HepG2 (cell line): ENCODE data around the gene SPRN. TPM values are rescaled to one million over a fixed set of nuclear protein-coding genes. Genes with fewer than 3 reads are reported as not detected.

Experiments
- ATAC-seq: fragments of 200-7000 bp; cut with Tn5 transposase; 3 replicates; pipeline ENCODE4 v1.9.1; 2020; ENCODE audit warnings: mild to moderate bottlenecking, moderate library complexity
- BruUV-seq: library from RNA; stranded (reverse); fragments of 400-500 nt; replicated peaks from 2 replicates; lab custom pipeline; 2021; lab: Mats Ljungman, UMichigan
- CTCF ChIA-PET: fragments of 300-600 bp; formaldehyde crosslinking; extraction: SDS; loops from one replicate; lab custom pipeline; 2021; ENCODE audit warnings: low total read pairs, inconsistent platforms, low intra/inter-chr PET ratio; lab: Yijun Ruan, JAX
- POLR2A ChIA-PET: fragments of 350-600 bp; sonication (Branson Sonifier 250); formaldehyde crosslinking; loops from one replicate; lab custom pipeline; 2020; ENCODE audit warnings: antibody characterized with exemption, inconsistent platforms; lab: Yijun Ruan, JAX
- DNase-seq: peaks from one replicate; pipeline ENCODE4 v3.0.0-alpha.2; 2015; ENCODE audit warnings: low spot score
- FAIRE-seq: peaks from 3 replicates; lab custom pipeline; 2011; peaks lifted over from hg19 to GRCh38; lab: Jason Lieb, UNC
- H2AFZ ChIP-seq: one replicate; pipeline ENCODE4 v1.6.1; 2011; ENCODE audit warnings: low read length, inconsistent platforms
- H3K27ac ChIP-seq: fragments of 300-600 bp; 3 replicates; pipeline ENCODE4 v1.8.0; 2011; ENCODE audit warnings: mixed run types, mild to moderate bottlenecking, mixed read lengths, low read length, inconsistent platforms; ENCODE audit not compliant: insufficient read depth; ENCODE audit errors: extremely low read length
- H3K27me3 ChIP-seq, 2 experiments: fragments of 200-600 bp in 1 of 2; 2 replicates in 1 of 2; 3 replicates in 1 of 2; pipeline versions ENCODE4 v1.6.0 to v1.8.0; 2011; ENCODE audit warnings: low read length in 2 of 2, mild to moderate bottlenecking in 2 of 2, moderate library complexity in 2 of 2, inconsistent platforms in 1 of 2; ENCODE audit not compliant: insufficient read depth in 2 of 2, control insufficient read depth in 1 of 2
- H3K36me3 ChIP-seq, 2 experiments: fragments of 200-600 bp in 1 of 2; replicated peaks in 1 of 2; 2 replicates in 1 of 2; 3 replicates in 1 of 2; pipeline versions ENCODE4 v1.5.1 to v1.8.0; 2011; ENCODE audit warnings: low read length in 2 of 2, inconsistent platforms in 1 of 2; ENCODE audit not compliant: insufficient read depth in 2 of 2, control insufficient read depth in 1 of 2
- H3K4me1 ChIP-seq: 2 replicates; pipeline ENCODE4 v1.5.1; 2012; ENCODE audit warnings: low read length, inconsistent platforms; ENCODE audit not compliant: insufficient read depth
- H3K4me2 ChIP-seq: 2 replicates; pipeline ENCODE4 v1.6.0; 2011; ENCODE audit warnings: low read depth, low read length, inconsistent platforms
- H3K4me3 ChIP-seq, 3 experiments: fragments of 200-600 bp in 1 of 3; sonication (generic), shearing (Covaris generic) in 1 of 3; replicated peaks in 1 of 3; 2 replicates each; pipeline ENCODE4 v1.5.1; 2011 to 2016; ENCODE audit warnings: low read length in 3 of 3, inconsistent platforms in 2 of 3, low read depth in 2 of 3, mild to moderate bottlenecking in 2 of 3, control low read depth in 1 of 3, mixed read lengths in 1 of 3; ENCODE audit not compliant: insufficient read depth in 1 of 3
- H3K79me2 ChIP-seq: one replicate; pipeline ENCODE4 v1.6.1; 2011; ENCODE audit warnings: low read length, inconsistent platforms; ENCODE audit not compliant: insufficient read depth
- H3K9ac ChIP-seq: 2 replicates; pipeline ENCODE4 v1.6.0; 2011; ENCODE audit warnings: mild to moderate bottlenecking, low read depth, low read length, inconsistent platforms; ENCODE audit not compliant: insufficient read depth
- H3K9me3 ChIP-seq: 2 replicates; pipeline ENCODE4 v1.5.1; 2012; ENCODE audit warnings: mild to moderate bottlenecking, low read length
- H4K20me1 ChIP-seq: 2 replicates; pipeline ENCODE4 v1.6.0; 2011; ENCODE audit warnings: inconsistent platforms, mild to moderate bottlenecking, low read length, moderate library complexity; ENCODE audit not compliant: insufficient read depth
- ADNP ChIP-seq: sonication (generic); formaldehyde crosslinking; IDR thresholded peaks from 2 replicates; pipeline ENCODE4 v1.4.0; 2020; ENCODE audit warnings: missing genetic modification reagents
- KLF12 ChIP-seq: sonication (generic); formaldehyde crosslinking; IDR thresholded peaks from 2 replicates; pipeline ENCODE4 v1.4.0; 2020; ENCODE audit warnings: missing genetic modification reagents, borderline replicate concordance
- MAX ChIP-seq: IDR thresholded peaks from 2 replicates; pipeline ENCODE4 v1.6.1; 2012; ENCODE audit warnings: inconsistent platforms
- RAD51 ChIP-seq: fragments of 450-650 bp; IDR thresholded peaks from 2 replicates; pipeline ENCODE4 v1.6.1; 2016; ENCODE audit warnings: borderline replicate concordance
- RBAK ChIP-seq: sonication (generic); formaldehyde crosslinking; IDR thresholded peaks from 2 replicates; pipeline ENCODE4 v1.5.1; 2020; ENCODE audit warnings: mild to moderate bottlenecking, missing genetic modification reagents
- RNF2 ChIP-seq: fragments of 450-650 bp; conservative IDR thresholded peaks from 2 replicates; pipeline ENCODE4 v1.6.1; 2016; ENCODE audit warnings: low read depth
- SIX4 ChIP-seq: sonication (generic); formaldehyde crosslinking; IDR thresholded peaks from 2 replicates; pipeline ENCODE4 v1.4.0; 2020; ENCODE audit warnings: missing genetic modification reagents
- SMAD1 ChIP-seq: sonication (generic); formaldehyde crosslinking; IDR thresholded peaks from 2 replicates; pipeline ENCODE4 v1.4.0; 2020; ENCODE audit warnings: missing genetic modification reagents, low read depth, mild to moderate bottlenecking, borderline replicate concordance
- SOX6 ChIP-seq, 2 experiments: fragments of 450-650 bp in 1 of 2; sonication (generic) in 1 of 2; formaldehyde crosslinking in 1 of 2; IDR thresholded peaks; 2 replicates each; pipeline versions ENCODE4 v1.4.0 to v1.6.1; 2017 to 2020; ENCODE audit warnings: antibody characterized with exemption in 1 of 2, mild to moderate bottlenecking in 1 of 2, missing genetic modification reagents in 1 of 2
- ZC3H13 ChIP-seq: sonication (generic); formaldehyde crosslinking; IDR thresholded peaks from 2 replicates; pipeline ENCODE4 v1.8.1; 2023; ENCODE audit warnings: mild to moderate bottlenecking, missing genetic modification reagents, moderate library complexity
- ZHX1 ChIP-seq: sonication (generic); formaldehyde crosslinking; IDR thresholded peaks from 2 replicates; pipeline ENCODE4 v1.8.1; 2022; ENCODE audit warnings: low read depth, mild to moderate bottlenecking, missing genetic modification reagents
- ZNF136 ChIP-seq: sonication (generic); formaldehyde crosslinking; IDR thresholded peaks from 2 replicates; pipeline ENCODE4 v1.8.1; 2022; ENCODE audit warnings: low read depth, mild to moderate bottlenecking, moderate library complexity, missing genetic modification reagents
- ZNF18 ChIP-seq: sonication (generic); formaldehyde crosslinking; IDR thresholded peaks from 2 replicates; pipeline ENCODE4 v1.8.0; 2022; ENCODE audit warnings: mild to moderate bottlenecking, missing genetic modification reagents; ENCODE audit not compliant: insufficient replicate concordance
- ZNF431 ChIP-seq: sonication (generic); formaldehyde crosslinking; IDR thresholded peaks from 2 replicates; pipeline ENCODE4 v1.9.0; 2022; ENCODE audit warnings: missing genetic modification reagents, low read depth, mild to moderate bottlenecking, borderline replicate concordance
- ZNF564 ChIP-seq: sonication (generic); formaldehyde crosslinking; IDR thresholded peaks from 2 replicates; pipeline ENCODE4 v1.8.1; 2023; ENCODE audit warnings: mild to moderate bottlenecking, missing genetic modification reagents
- ZNF670 ChIP-seq: sonication (generic); formaldehyde crosslinking; IDR thresholded peaks from 2 replicates; pipeline ENCODE4 v1.8.0; 2022; ENCODE audit warnings: mild to moderate bottlenecking, missing genetic modification reagents, borderline replicate concordance
- WGBS: methylation state at CpG from one replicate; pipeline ENCODE4 v1.1.6; 2017; ENCODE audit warnings: low lambda C conversion rate; 5-methylcytosine and 5-hydroxymethylcytosine counted together
- in situ Hi-C: cut with HindIII; loops from 2 replicates; pipeline ENCODE4 v1.10.0; 2017; ENCODE audit warnings: low pct_unique_long_range_greater_than_20kb; ENCODE audit not compliant: extremely low pct_ligation_motif_present
- intact Hi-C: fragments of 100-400 bp; cut with micrococcal nuclease; formaldehyde crosslinking; loops from one replicate; pipeline ENCODE4 v1.10.0; 2022; ENCODE audit not compliant: unreplicated experiment
- polyA plus RNA-seq, 8 experiments: library from polyadenylated mRNA; depleted of rRNA in 3 of 8; stranded (reverse) in 7 of 8; unstranded in 1 of 8; fragments of >200 nt; fragmentation: Illumina TruSeq in 4 of 8; extraction: Trizol in 4 of 8; gene quantifications; 2 replicates each; pipeline versions ENCODE4 v1.2.1 to v1.2.3, GENCODE V29; 2011 to 2016; ENCODE audit warnings: low read depth in 4 of 8, missing spikeins in 1 of 8, mixed read lengths in 1 of 8; ENCODE audit not compliant: insufficient read depth in 1 of 8
- total RNA-seq, 5 experiments: library from RNA; depleted of rRNA; stranded (reverse); fragments of >200 nt; fragmentation: Illumina TruSeq; extraction: Trizol; gene quantifications; 2 replicates each; pipeline ENCODE4 v1.2.3, GENCODE V29; 2016; ENCODE audit warnings: low read depth in 1 of 5

Gene SPRN
- total and polyA plus RNA-seq, 2 of the 13 experiments (the other 11 are each of a cell fraction or from before 2014, with no cell fraction given) = not detected

GRCh38 chr10:133452453-133452852 lies 28.0 kb upstream of the SPRN start:
- intact Hi-C loops = no loop called here
- H3K36me3 ChIP-seq = no peaks in the 10 kb centered on the region
- TF ChIP-seq ZNF564 (CRISPR knock-in tag) (no peak), ZNF136 (CRISPR knock-in tag) (no peak), SMAD1 (CRISPR knock-in tag) (no peak), RBAK (no peak)
- TF ChIP-seq, all 625 proteins: peak for 0
- H3K27ac ChIP-seq = no peak overlapping the region
- H3K27me3 ChIP-seq = no peaks in the 10 kb centered on the region
- 54% methylated on average over 4 of the region's 4 CpGs for WGBS
- H3K4me1 ChIP-seq = no peaks in the 10 kb centered on the region
- H3K9me3 ChIP-seq = peaks cover 17% of the 10 kb centered on the region
- no peaks in the 10 kb centered on the region for H4K20me1 ChIP-seq
- no peak for ATAC-seq
- no peak overlapping the region for H3K4me3 ChIP-seq
- no peak overlapping the region for H3K9ac ChIP-seq
- ChIA-PET CTCF (no interaction called here), POLR2A (no interaction called here)
- no peak overlapping the region for H3K4me2 ChIP-seq
- BruUV-seq = no TSS peak
- no peak for FAIRE-seq
- no peak for DNase-seq
- no peak overlapping the region for H2AFZ ChIP-seq
- H3K79me2 ChIP-seq = no peaks in the 10 kb centered on the region
- in situ Hi-C loops = no loop called here

- H3K27me3 ChIP-seq = no peaks in the 10 kb centered on the region
- no peaks in the 10 kb centered on the region for H3K4me1 ChIP-seq
- intact Hi-C loops (no loop called here), in situ Hi-C loops (no loop called here)
- H3K79me2 ChIP-seq = no peaks in the 10 kb centered on the region
- ATAC-seq (no peak), FAIRE-seq (no peak), DNase-seq (no peak)
- no peak overlapping the region for H3K27ac ChIP-seq
- CTCF ChIA-PET = no interaction called here
- no TSS peak for BruUV-seq
- peaks cover 27% of the 10 kb centered on the region for H3K9me3 ChIP-seq
- H3K4me3 ChIP-seq = no peak overlapping the region
- 28% methylated on average over 4 of the region's 4 CpGs for WGBS
- POLR2A ChIA-PET = no interaction called here
- no peaks in the 10 kb centered on the region for H4K20me1 ChIP-seq
- no peak overlapping the region for H3K9ac ChIP-seq
- no peaks in the 10 kb centered on the region for H3K36me3 ChIP-seq
- H3K4me2 ChIP-seq = no peak overlapping the region
- H2AFZ ChIP-seq = no peak overlapping the region
- no peak for TF ChIP-seq RAD51
- no peak for TF ChIP-seq SOX6 (IDR thresholded peaks at IDR 0.05)
- no peak for TF ChIP-seq SOX6 (CRISPR knock-in tag; IDR thresholded peaks at IDR 0.05)
- no peak for TF ChIP-seq ZHX1
- no peak for TF ChIP-seq ZNF431
- no peak for TF ChIP-seq ZC3H13 (CRISPR knock-in tag)
- no peak for TF ChIP-seq ADNP (CRISPR knock-in tag)
- TF ChIP-seq ZNF18 = no peak
- no peak for TF ChIP-seq RNF2
- TF ChIP-seq MAX = no peak
- TF ChIP-seq KLF12 = no peak
- no peak for TF ChIP-seq SIX4
- TF ChIP-seq ZNF670 (CRISPR knock-in tag) = no peak
These were observed 26.9 kb upstream of the SPRN start for GRCh38 chr10:133451346-133451745.
